Neutrophil (primary cell): ENCODE measurements around the gene SCFD2.

Experiments used
- H3K27ac ChIP-seq: fragments of 200-600 bp; sonication (generic); 2 replicates; pipeline ENCODE4 v1.5.1; 2016; ENCODE audit warnings: mild to moderate bottlenecking, moderate library complexity
- H3K27me3 ChIP-seq: fragments of 200-600 bp; sonication (generic); 2 replicates; pipeline ENCODE4 v1.6.0; 2016; ENCODE audit warnings: mild to moderate bottlenecking
- H3K36me3 ChIP-seq: fragments of 200-600 bp; sonication (generic); 2 replicates; pipeline ENCODE4 v1.5.1; 2017
- H3K4me1 ChIP-seq, 2 experiments: fragments of 200-600 bp in 1 of 2; sonication (generic) in 1 of 2; 1 replicate in 1 of 2; 2 replicates in 1 of 2; pipeline versions ENCODE4 v1.5.1 to v1.6.1; 2013 to 2016; ENCODE audit warnings: low read depth in 1 of 2, low read length in 1 of 2, mild to moderate bottlenecking in 1 of 2, moderate library complexity in 1 of 2; ENCODE audit not compliant: control insufficient read depth in 1 of 2, insufficient read depth in 1 of 2
- H3K4me3 ChIP-seq, 2 experiments: fragments of 200-600 bp in 1 of 2; sonication (generic) in 1 of 2; 1 replicate in 1 of 2; 2 replicates in 1 of 2; pipeline ENCODE4 v1.5.1; 2013 to 2016; ENCODE audit warnings: low read depth in 1 of 2, low read length in 1 of 2, mild to moderate bottlenecking in 1 of 2, moderate library complexity in 1 of 2
- H3K9me3 ChIP-seq: fragments of 200-600 bp; sonication (generic); 2 replicates; pipeline ENCODE4 v1.5.1; 2016
- TF ChIP-seq, protein P1 (sequence below): fragments of 200-600 bp; sonication (generic); IDR thresholded peaks from 2 replicates; pipeline ENCODE4 v1.5.1; 2016; ENCODE audit warnings: antibody characterized with exemption

SCFD2 gene

DNA sequence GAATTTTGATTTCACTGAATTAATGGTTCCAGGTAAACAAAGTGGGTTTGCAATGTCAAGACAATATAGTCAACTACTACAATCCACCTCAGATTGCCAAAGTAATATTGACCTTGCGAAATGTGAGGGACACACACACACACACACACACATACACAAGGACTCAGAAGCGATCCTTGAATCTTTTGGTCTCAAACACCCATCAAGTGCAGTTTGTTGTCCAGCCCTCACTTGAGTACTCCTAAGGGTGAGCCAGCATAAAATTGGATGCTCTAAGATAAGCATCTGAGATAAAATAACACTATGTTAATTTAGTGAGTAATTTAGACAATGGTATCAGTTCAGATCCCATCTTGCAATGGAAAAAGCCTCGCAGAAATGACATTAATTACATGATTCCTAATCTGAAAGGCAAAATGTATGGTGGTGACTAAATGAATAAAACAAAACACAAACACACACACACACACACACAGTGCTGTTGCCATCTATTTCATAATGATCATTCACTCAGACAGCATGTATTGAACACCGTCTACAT, 401.2 kb downstream of the SCFD2 start:
- Histone ChIP-seq H3K4me1 (no peaks in the 10 kb centered on the region), H3K4me3 (no peak overlapping the region), H3K9me3 (no peaks in the 10 kb centered on the region), H3K27ac (no peak overlapping the region), H3K36me3 (no peaks in the 10 kb centered on the region), H3K27me3 (no peaks in the 10 kb centered on the region)
- TF ChIP-seq, protein P1, sequence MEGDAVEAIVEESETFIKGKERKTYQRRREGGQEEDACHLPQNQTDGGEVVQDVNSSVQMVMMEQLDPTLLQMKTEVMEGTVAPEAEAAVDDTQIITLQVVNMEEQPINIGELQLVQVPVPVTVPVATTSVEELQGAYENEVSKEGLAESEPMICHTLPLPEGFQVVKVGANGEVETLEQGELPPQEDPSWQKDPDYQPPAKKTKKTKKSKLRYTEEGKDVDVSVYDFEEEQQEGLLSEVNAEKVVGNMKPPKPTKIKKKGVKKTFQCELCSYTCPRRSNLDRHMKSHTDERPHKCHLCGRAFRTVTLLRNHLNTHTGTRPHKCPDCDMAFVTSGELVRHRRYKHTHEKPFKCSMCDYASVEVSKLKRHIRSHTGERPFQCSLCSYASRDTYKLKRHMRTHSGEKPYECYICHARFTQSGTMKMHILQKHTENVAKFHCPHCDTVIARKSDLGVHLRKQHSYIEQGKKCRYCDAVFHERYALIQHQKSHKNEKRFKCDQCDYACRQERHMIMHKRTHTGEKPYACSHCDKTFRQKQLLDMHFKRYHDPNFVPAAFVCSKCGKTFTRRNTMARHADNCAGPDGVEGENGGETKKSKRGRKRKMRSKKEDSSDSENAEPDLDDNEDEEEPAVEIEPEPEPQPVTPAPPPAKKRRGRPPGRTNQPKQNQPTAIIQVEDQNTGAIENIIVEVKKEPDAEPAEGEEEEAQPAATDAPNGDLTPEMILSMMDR, result no peak

DNA sequence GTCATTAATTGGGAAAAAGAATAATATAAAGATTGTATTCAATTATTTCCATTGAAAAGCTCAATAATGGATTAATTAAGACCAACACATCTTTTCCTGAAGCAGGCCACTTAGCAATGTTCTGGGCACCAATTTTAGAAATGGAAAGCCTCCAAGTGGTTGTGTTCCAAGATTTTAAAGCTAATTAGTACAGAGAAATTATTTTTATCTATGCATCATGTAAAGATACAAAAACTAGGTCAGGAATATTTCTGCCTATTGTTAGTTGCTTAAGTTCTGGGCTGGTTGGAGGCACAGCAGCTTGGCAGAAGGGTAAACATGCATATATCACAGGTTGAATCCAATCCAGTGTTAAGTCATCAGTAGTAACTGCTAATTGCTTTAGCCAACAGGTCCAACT, 401.9 kb downstream of the SCFD2 start:
- Histone ChIP-seq H3K9me3 (no peaks in the 10 kb centered on the region), H3K27me3 (no peaks in the 10 kb centered on the region), H3K36me3 (no peaks in the 10 kb centered on the region), H3K27ac (no peak overlapping the region), H3K4me1 (no peaks in the 10 kb centered on the region), H3K4me3 (no peak overlapping the region)
- TF ChIP-seq, protein P1, result no peak

DNA sequence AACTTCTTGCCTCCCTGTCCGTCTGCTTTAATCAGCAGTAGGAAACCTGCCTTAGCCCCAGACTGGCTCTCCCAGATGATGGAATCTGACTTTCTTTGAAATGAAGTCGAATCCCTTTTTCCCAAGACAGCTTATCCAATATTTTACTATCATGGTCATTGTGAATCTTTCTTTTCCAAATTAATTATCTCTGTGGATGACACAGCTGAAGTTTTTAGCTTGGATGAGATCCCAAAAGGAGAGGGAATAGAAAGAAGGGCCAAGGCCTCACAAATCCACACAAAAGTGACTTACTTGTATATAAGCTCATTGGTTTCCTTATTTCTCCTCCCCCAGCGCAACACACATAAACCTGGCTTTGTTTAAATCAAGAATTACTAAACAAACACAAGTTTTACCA, 403.1 kb downstream of the SCFD2 start:
- Histone ChIP-seq H3K27me3 (no peaks in the 10 kb centered on the region), H3K36me3 (no peaks in the 10 kb centered on the region), H3K4me3 (no peak overlapping the region), H3K4me1 (no peaks in the 10 kb centered on the region), H3K9me3 (no peaks in the 10 kb centered on the region), H3K27ac (no peak overlapping the region)
- TF ChIP-seq, protein P1, result no peak

DNA sequence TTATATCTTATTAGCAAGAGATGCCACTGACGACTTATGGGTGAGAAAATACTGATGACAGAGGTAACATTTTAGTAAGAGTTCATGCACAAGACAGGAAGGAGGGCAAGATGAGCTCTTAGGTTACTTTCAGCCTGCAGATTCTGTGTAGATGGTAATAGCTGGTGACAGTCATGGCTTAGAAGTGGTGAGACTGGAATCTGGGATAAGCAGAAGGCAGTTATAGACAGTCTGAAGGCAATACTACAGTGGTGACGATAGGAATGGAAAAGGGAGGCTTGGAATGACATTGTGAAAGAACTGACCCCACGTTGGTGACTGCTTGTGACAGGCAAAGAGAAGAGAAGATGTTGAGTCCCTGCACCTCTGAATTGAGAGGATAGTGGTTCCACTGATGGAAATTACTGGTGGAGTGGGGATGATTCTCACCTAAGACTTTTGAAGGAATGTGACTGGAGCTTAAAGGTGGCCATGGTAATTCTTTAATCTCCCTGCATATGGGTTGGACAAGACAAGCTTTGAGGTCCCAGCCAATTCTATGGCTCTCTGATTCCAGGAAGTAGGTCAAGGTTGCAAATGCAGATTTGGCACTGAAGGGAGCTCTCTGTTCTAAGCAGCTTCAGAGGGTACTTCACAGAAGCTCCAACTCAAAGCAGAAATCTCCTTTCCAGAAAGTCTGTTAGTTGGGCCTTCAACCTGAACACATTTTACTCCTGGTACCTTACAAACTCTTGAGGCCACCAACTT, 404.0 kb downstream of the SCFD2 start:
- Histone ChIP-seq H3K4me1 (no peaks in the 10 kb centered on the region), H3K27ac (no peak overlapping the region), H3K36me3 (no peaks in the 10 kb centered on the region), H3K27me3 (no peaks in the 10 kb centered on the region), H3K9me3 (no peaks in the 10 kb centered on the region), H3K4me3 (no peak overlapping the region)
- TF ChIP-seq, protein P1, result no peak

DNA sequence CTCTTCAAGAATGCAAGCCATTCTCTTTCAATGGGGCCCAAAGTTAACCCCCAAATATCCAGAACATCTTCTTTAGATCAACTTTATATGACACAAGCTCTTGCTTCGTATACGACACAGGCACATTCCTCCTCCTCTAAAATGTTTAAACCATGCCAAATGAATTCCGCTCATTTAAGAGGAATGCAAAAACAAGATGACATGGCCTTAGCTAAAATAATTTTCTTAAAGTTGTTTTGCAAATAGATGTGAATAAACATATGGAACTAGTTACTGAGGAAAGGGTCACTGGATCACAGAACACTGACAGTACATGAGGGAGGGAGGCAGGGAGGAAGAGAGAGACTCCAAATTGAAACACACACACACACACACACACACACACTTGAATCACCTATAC, 406.3 kb downstream of the SCFD2 start:
- Histone ChIP-seq H3K9me3 (no peaks in the 10 kb centered on the region), H3K27me3 (no peaks in the 10 kb centered on the region), H3K4me1 (no peaks in the 10 kb centered on the region), H3K4me3 (no peak overlapping the region), H3K36me3 (no peaks in the 10 kb centered on the region), H3K27ac (no peak overlapping the region)
- TF ChIP-seq, protein P1, result no peak
